HepG2 (cell line): ENCODE data around the gene ABCA2. TPM values are rescaled to one million over a fixed set of nuclear protein-coding genes. Genes with fewer than 3 reads are reported as not detected.

Experiments
- AHR ChIP-seq: IDR thresholded peaks from 2 replicates; pipeline ENCODE4 v1.6.1; 2018; ENCODE audit warnings: missing genetic modification reagents, missing compliant biosample characterization
- BORCS8-MEF2B ChIP-seq: sonication (generic); formaldehyde crosslinking; IDR thresholded peaks from 2 replicates; pipeline ENCODE4 v1.8.0; 2022; ENCODE audit warnings: mild to moderate bottlenecking, missing genetic modification reagents
- CHD2 ChIP-seq: IDR thresholded peaks from 2 replicates; pipeline ENCODE4 v1.6.1; 2011; ENCODE audit warnings: low read depth, low read length, improper control_type of control experiment
- ETV6 ChIP-seq: sonication (generic); formaldehyde crosslinking; conservative IDR thresholded peaks from 2 replicates; pipeline ENCODE4 v1.4.0; 2020; ENCODE audit warnings: missing genetic modification reagents
- HNF4A ChIP-seq: sonication (generic); formaldehyde crosslinking; IDR thresholded peaks from 2 replicates; pipeline ENCODE4 v1.4.0; 2020; ENCODE audit warnings: missing genetic modification reagents
- KDM3A ChIP-seq: IDR thresholded peaks from 2 replicates; pipeline ENCODE4 v1.6.1; 2018; ENCODE audit warnings: low read depth, missing compliant biosample characterization
- NFRKB ChIP-seq: fragments of 450-650 bp; IDR thresholded peaks from 2 replicates; pipeline ENCODE4 v1.6.1; 2017
- NR1H2 ChIP-seq: sonication (generic); formaldehyde crosslinking; IDR thresholded peaks from 2 replicates; pipeline ENCODE4 v1.8.1; 2022; ENCODE audit warnings: low read depth, missing genetic modification reagents, borderline replicate concordance
- SALL1 ChIP-seq: sonication (generic); formaldehyde crosslinking; IDR thresholded peaks from 2 replicates; pipeline ENCODE4 v1.8.0; 2022; ENCODE audit warnings: mild to moderate bottlenecking, missing genetic modification reagents
- SNAPC2 ChIP-seq: sonication (generic); formaldehyde crosslinking; IDR thresholded peaks from 2 replicates; pipeline ENCODE4 v1.8.1; 2022; ENCODE audit warnings: mild to moderate bottlenecking, missing genetic modification reagents
- SPEN ChIP-seq: sonication (generic); formaldehyde crosslinking; IDR thresholded peaks from 2 replicates; pipeline ENCODE4 v1.5.1; 2020; ENCODE audit warnings: low read depth, mild to moderate bottlenecking, missing genetic modification reagents
- SRY ChIP-seq: sonication (generic); formaldehyde crosslinking; IDR thresholded peaks from 2 replicates; pipeline ENCODE4 v1.8.0; 2022; ENCODE audit warnings: mild to moderate bottlenecking, missing genetic modification reagents
- TAF1 ChIP-seq: sonication (generic); formaldehyde crosslinking; IDR thresholded peaks from 2 replicates; pipeline ENCODE4 v1.4.0; 2020; ENCODE audit warnings: missing genetic modification reagents
- TBL1XR1 ChIP-seq: fragments of 150-350 bp; IDR thresholded peaks from 2 replicates; pipeline ENCODE4 v1.6.1; 2014; ENCODE audit warnings: borderline replicate concordance, low read length; ENCODE audit not compliant: partially characterized antibody
- TRIM24 ChIP-seq: sonication (generic); formaldehyde crosslinking; IDR thresholded peaks from 2 replicates; pipeline ENCODE4 v1.8.0; 2022; ENCODE audit warnings: mild to moderate bottlenecking, missing genetic modification reagents
- YY1 ChIP-seq: IDR thresholded peaks from 2 replicates; pipeline ENCODE4 v1.6.1; 2011; ENCODE audit warnings: low read length, low read depth, moderate library complexity, mild to moderate bottlenecking; ENCODE audit not compliant: insufficient read depth, insufficient replicate concordance
- ZBTB42 ChIP-seq: sonication (generic); formaldehyde crosslinking; IDR thresholded peaks from 2 replicates; pipeline ENCODE4 v1.5.0; 2020; ENCODE audit warnings: mild to moderate bottlenecking, missing genetic modification reagents
- ZMYM2 ChIP-seq: sonication (generic); formaldehyde crosslinking; IDR thresholded peaks from 2 replicates; pipeline ENCODE4 v1.8.0; 2022; ENCODE audit warnings: mild to moderate bottlenecking, missing genetic modification reagents
- ZNF331 ChIP-seq: sonication (generic); formaldehyde crosslinking; IDR thresholded peaks from 2 replicates; pipeline ENCODE4 v1.4.0; 2020; ENCODE audit warnings: missing genetic modification reagents
- ZNF431 ChIP-seq: sonication (generic); formaldehyde crosslinking; IDR thresholded peaks from 2 replicates; pipeline ENCODE4 v1.9.0; 2022; ENCODE audit warnings: missing genetic modification reagents, low read depth, mild to moderate bottlenecking, borderline replicate concordance
- ZNF432 ChIP-seq: sonication (generic); formaldehyde crosslinking; IDR thresholded peaks from 2 replicates; pipeline ENCODE4 v1.5.0; 2020; ENCODE audit warnings: missing genetic modification reagents, mild to moderate bottlenecking, borderline replicate concordance
- polyA plus RNA-seq, 8 experiments: library from polyadenylated mRNA; depleted of rRNA in 3 of 8; stranded (reverse) in 7 of 8; unstranded in 1 of 8; fragments of >200 nt; fragmentation: Illumina TruSeq in 4 of 8; extraction: Trizol in 4 of 8; gene quantifications; 2 replicates each; pipeline versions ENCODE4 v1.2.1 to v1.2.3, GENCODE V29; 2011 to 2016; ENCODE audit warnings: low read depth in 4 of 8, missing spikeins in 1 of 8, mixed read lengths in 1 of 8; ENCODE audit not compliant: insufficient read depth in 1 of 8
- total RNA-seq, 5 experiments: library from RNA; depleted of rRNA; stranded (reverse); fragments of >200 nt; fragmentation: Illumina TruSeq; extraction: Trizol; gene quantifications; 2 replicates each; pipeline ENCODE4 v1.2.3, GENCODE V29; 2016; ENCODE audit warnings: low read depth in 1 of 5
- TF ChIP-seq, protein P1 (sequence below): IDR thresholded peaks from 2 replicates; pipeline ENCODE4 v1.4.0; 2020; ENCODE audit warnings: mild to moderate bottlenecking, missing genetic modification reagents
- TF ChIP-seq, protein P2 (sequence below): sonication (generic); formaldehyde crosslinking; IDR thresholded peaks from 2 replicates; pipeline ENCODE4 v1.4.0; 2020; ENCODE audit warnings: missing genetic modification reagents, mild to moderate bottlenecking, borderline replicate concordance
- TF ChIP-seq, protein P3 (sequence below): sonication (generic); formaldehyde crosslinking; IDR thresholded peaks from 2 replicates; pipeline ENCODE4 v1.5.0; 2020; ENCODE audit warnings: missing genetic modification reagents, mild to moderate bottlenecking, borderline replicate concordance

Gene ABCA2
- total and polyA plus RNA-seq, 2 of the 13 experiments (the other 11 are each of a cell fraction or from before 2014, with no cell fraction given), result 2.9 to 19.2 TPM

DNA sequence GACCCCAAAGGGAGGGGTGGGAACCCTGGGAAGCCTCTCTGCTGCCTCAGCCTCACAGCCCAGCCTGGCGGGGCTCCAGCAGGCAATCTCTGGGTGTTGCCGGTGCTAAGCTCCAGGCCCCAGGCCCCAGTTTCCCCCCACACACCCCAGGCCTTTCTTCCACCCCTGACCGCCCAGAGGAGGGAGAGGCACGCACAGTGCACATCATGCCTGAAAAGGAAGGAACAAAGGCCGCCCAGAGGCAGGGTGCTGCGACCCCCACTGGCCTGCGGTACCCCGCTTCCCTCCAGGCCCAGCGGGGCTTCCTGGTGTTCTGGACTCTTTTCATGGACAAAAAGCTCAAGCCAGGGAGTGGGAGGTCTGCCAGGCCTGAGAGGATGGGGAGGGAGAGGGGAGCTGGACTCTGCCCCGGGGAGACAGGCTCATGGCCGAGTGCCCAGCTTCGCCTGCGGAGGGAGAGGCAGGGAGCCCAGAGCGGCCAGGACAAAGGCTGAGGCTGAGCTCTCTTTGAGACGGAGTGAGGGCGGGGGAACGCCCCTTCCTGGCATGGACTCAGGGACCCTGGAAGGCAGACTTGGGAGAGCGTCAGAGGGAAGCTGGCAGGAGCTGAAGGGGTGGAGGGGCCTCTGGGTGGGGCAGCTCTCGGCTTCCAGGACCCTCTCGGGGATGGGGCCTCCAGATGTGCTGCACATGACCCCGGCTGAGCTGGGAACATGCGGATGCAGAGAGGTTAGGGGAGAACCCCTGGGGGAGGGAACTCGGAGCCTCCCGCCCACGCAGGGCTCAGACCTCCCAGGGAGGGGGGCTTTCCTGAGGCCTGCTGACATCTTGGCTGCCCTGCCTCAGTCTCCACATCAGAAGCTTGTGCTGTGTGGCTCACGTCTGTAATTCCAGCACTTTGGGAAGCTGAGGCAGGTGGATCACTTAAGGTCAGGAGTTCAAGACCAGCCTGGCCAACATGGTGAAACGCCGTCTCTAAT is 27.6 kb upstream of the ABCA2 start (continued):
- TF ChIP-seq, protein P1, sequence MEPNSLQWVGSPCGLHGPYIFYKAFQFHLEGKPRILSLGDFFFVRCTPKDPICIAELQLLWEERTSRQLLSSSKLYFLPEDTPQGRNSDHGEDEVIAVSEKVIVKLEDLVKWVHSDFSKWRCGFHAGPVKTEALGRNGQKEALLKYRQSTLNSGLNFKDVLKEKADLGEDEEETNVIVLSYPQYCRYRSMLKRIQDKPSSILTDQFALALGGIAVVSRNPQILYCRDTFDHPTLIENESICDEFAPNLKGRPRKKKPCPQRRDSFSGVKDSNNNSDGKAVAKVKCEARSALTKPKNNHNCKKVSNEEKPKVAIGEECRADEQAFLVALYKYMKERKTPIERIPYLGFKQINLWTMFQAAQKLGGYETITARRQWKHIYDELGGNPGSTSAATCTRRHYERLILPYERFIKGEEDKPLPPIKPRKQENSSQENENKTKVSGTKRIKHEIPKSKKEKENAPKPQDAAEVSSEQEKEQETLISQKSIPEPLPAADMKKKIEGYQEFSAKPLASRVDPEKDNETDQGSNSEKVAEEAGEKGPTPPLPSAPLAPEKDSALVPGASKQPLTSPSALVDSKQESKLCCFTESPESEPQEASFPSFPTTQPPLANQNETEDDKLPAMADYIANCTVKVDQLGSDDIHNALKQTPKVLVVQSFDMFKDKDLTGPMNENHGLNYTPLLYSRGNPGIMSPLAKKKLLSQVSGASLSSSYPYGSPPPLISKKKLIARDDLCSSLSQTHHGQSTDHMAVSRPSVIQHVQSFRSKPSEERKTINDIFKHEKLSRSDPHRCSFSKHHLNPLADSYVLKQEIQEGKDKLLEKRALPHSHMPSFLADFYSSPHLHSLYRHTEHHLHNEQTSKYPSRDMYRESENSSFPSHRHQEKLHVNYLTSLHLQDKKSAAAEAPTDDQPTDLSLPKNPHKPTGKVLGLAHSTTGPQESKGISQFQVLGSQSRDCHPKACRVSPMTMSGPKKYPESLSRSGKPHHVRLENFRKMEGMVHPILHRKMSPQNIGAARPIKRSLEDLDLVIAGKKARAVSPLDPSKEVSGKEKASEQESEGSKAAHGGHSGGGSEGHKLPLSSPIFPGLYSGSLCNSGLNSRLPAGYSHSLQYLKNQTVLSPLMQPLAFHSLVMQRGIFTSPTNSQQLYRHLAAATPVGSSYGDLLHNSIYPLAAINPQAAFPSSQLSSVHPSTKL (CRISPR knock-in tag), result peak; percentile 35; the same call in 1 of the 2 replicates
- TF ChIP-seq KDM3A (CRISPR knock-in tag) (no peak; the same call in 1 of the 2 replicates), NR1H2 (no peak), ZBTB42 (CRISPR knock-in tag) (peak; percentile 63; the same call in 1 of the 2 replicates), SRY (CRISPR knock-in tag) (0 out of 2 replicates have a peak, but pooled peaks have one; percentile 3), TBL1XR1 (no peak), ZNF432 (CRISPR knock-in tag) (no peak), ZNF431 (CRISPR knock-in tag) (no peak), HNF4A (CRISPR knock-in tag) (peak; percentile 96), SALL1 (CRISPR knock-in tag) (peak; percentile 72), ZNF331 (CRISPR knock-in tag) (peak; percentile 63; the same call in 1 of the 2 replicates), CHD2 (no peak), ETV6 (CRISPR knock-in tag) (no peak), TAF1 (peak; percentile 66), SNAPC2 (CRISPR knock-in tag) (0 out of 2 replicates have a peak, but pooled peaks have one; percentile 47), AHR (CRISPR knock-in tag) (no peak), BORCS8-MEF2B (CRISPR knock-in tag) (peak; percentile 73; the same call in 1 of the 2 replicates), SPEN (CRISPR knock-in tag) (peak; percentile 49), YY1 (peak; percentile 57), ZMYM2 (0 out of 2 replicates have a peak, but pooled peaks have one; percentile 71), NFRKB (no peak), TRIM24 (CRISPR knock-in tag) (no peak)
- TF ChIP-seq, protein P2, sequence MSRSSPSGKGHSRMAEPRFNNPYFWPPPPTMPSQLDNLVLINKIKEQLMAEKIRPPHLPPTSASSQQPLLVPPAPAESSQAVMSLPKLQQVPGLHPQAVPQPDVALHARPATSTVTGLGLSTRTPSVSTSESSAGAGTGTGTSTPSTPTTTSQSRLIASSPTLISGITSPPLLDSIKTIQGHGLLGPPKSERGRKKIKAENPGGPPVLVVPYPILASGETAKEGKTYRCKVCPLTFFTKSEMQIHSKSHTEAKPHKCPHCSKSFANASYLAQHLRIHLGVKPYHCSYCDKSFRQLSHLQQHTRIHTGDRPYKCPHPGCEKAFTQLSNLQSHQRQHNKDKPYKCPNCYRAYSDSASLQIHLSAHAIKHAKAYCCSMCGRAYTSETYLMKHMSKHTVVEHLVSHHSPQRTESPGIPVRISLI (CRISPR knock-in tag), result peak; percentile 53; the same call in 1 of the 2 replicates
- TF ChIP-seq, protein P3, sequence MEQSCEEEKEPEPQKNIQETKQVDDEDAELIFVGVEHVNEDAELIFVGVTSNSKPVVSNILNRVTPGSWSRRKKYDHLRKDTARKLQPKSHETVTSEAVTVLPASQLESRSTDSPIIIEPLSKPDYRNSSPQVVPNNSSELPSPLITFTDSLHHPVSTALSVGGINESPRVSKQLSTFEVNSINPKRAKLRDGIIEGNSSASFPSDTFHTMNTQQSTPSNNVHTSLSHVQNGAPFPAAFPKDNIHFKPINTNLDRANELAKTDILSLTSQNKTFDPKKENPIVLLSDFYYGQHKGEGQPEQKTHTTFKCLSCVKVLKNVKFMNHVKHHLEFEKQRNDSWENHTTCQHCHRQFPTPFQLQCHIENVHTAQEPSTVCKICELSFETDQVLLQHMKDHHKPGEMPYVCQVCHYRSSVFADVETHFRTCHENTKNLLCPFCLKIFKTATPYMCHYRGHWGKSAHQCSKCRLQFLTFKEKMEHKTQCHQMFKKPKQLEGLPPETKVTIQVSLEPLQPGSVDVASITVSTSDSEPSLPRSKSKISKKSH, result peak; percentile 96; the same call in 1 of the 2 replicates
